HuH-7.5 (cell line): ENCODE measurements around the gene RALGPS1.

ENCODE experiments used
- DNase-seq: peaks from one replicate; pipeline ENCODE4 v3.0.0; 2011; ENCODE audit warnings: low spot score

The RALGPS1 gene

GRCh38 chr9:126956917-126957686 is 42.5 kb downstream of the RALGPS1 start:
- DNase-seq = no peak

- no peak for DNase-seq
These were observed 43.1 kb downstream of the RALGPS1 start for GRCh38 chr9:126957687-126958053.

GRCh38 chr9:126959336-126959735 is 44.8 kb downstream of the RALGPS1 start:
- no peak for DNase-seq

GRCh38 chr9:126959917-126960316 is 45.3 kb downstream of the RALGPS1 start:
- no peak for DNase-seq

GRCh38 chr9:126962336-126962735 is 47.8 kb downstream of the RALGPS1 start:
- DNase-seq = no peak

GRCh38 chr9:126965077-126965476 is 50.5 kb downstream of the RALGPS1 start:
- DNase-seq = no peak

- DNase-seq = peak; percentile 48
These were observed 51.2 kb downstream of the RALGPS1 start for GRCh38 chr9:126965541-126966428.

- DNase-seq = no peak
These were observed 56.7 kb downstream of the RALGPS1 start for GRCh38 chr9:126971261-126971660.

GRCh38 chr9:126973651-126974529 is 59.3 kb downstream of the RALGPS1 start:
- DNase-seq = no peak

- no peak for DNase-seq
These were observed 60.0 kb downstream of the RALGPS1 start for GRCh38 chr9:126974594-126974993.

- DNase-seq = no peak
These were observed 61.0 kb downstream of the RALGPS1 start for GRCh38 chr9:126975327-126976220.

- DNase-seq = no peak
These were observed 64.9 kb downstream of the RALGPS1 start for GRCh38 chr9:126979461-126979860.

GRCh38 chr9:126980231-126980630 is 65.6 kb downstream of the RALGPS1 start:
- no peak for DNase-seq

GRCh38 chr9:126981218-126981617 is 66.6 kb downstream of the RALGPS1 start:
- DNase-seq = no peak

GRCh38 chr9:126982215-126983002 is 67.8 kb downstream of the RALGPS1 start:
- no peak for DNase-seq

- no peak for DNase-seq
These were observed 69.2 kb downstream of the RALGPS1 start for GRCh38 chr9:126983767-126984166.

GRCh38 chr9:126984969-126985368 is 70.4 kb downstream of the RALGPS1 start:
- DNase-seq = no peak

- DNase-seq = no peak
These were observed 71.4 kb downstream of the RALGPS1 start for GRCh38 chr9:126985870-126986498.

- DNase-seq = no peak
These were observed 71.9 kb downstream of the RALGPS1 start for GRCh38 chr9:126986506-126986951.

- DNase-seq = no peak
These were observed 74.3 kb downstream of the RALGPS1 start for GRCh38 chr9:126988857-126989256.
